NB4 (cell line): ENCODE results near the gene ADAMTSL2.

ENCODE experiments used
- CTCF ChIP-seq: IDR thresholded peaks from one replicate; pipeline ENCODE4 v1.5.1; 2012; ENCODE audit warnings: low read depth, low read length
- MAX ChIP-seq: IDR thresholded peaks from 2 replicates; pipeline ENCODE4 v1.6.1; 2011; ENCODE audit warnings: low read depth, low read length
- POLR2A ChIP-seq: IDR thresholded peaks from 2 replicates; pipeline ENCODE4 v1.6.1; 2011; ENCODE audit warnings: mild to moderate bottlenecking; ENCODE audit not compliant: insufficient read length; ENCODE audit errors: extremely low read depth

- TF ChIP-seq CTCF: no peak
- no peak for TF ChIP-seq POLR2A
- TF ChIP-seq MAX: no peak
Observed at GRCh38 chr9:133613432-133613831, 78.9 kb downstream of the ADAMTSL2 start.
